ENCODE measurements around the gene PKD2L1.

The PKD2L1 gene

GRCh38 chr10:100253041-100253440, 77.0 kb downstream of the PKD2L1 start:
- TF ChIP-seq CTCF (IDR thresholded peaks at IDR 0.05; ENCODE audit: control insufficient read depth, insufficient read depth, low read depth, low read length, missing control alignments): no peak
- H3K4me3 ChIP-seq (ENCODE audit: control insufficient read depth, low read depth, low read length): no peak overlapping the region
- no peak for DNase-seq (ENCODE audit: low read depth)

GRCh38 chr10:100248820-100249219, 81.2 kb downstream of the PKD2L1 start:
- TF ChIP-seq CTCF (IDR thresholded peaks at IDR 0.05; ENCODE audit: control insufficient read depth, insufficient read depth, low read depth, low read length, missing control alignments): no peak
- no peak for DNase-seq (ENCODE audit: low read depth)
- H3K4me3 ChIP-seq (ENCODE audit: control insufficient read depth, low read depth, low read length): no peak overlapping the region

DNA sequence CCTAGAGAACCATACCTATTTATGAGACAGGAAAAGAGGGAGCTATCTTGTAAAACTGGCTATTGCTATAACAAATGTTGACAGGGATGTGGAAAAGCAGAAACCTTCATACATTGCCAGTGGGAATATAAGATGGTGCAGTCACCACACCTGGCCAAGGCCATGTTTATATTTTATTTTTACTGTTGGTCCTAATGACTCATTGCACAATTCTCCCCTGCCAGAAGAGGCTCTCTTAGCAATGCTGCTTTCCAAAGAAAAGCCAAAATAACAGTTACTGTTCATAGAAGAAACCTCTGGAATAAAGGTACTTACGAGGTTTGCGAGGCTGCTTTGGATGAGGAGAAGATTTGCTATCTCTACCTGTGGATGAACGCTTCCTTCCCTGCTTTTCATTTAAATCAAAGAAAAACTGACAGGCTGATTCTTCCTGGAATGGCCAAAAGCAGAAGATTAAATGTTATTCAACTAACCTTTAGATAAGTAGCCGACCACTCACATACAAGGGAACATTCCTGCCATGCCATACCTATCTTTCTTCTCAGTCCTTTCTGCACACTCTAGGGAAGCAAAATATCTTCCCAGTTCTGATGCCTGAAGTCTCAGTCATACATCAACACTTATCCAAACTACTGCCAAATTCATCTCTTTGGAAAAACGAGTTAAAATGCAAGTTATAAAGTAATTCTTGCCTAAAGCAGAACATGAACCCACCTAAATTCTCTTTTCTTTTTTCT, 84.4 kb downstream of the PKD2L1 start:
- H3K4me3 ChIP-seq (ENCODE audit: control insufficient read depth, low read depth, low read length): no peak overlapping the region
- DNase-seq (ENCODE audit: low read depth): no peak
- no peak for TF ChIP-seq CTCF (IDR thresholded peaks at IDR 0.05; ENCODE audit: control insufficient read depth, insufficient read depth, low read depth, low read length, missing control alignments)

GRCh38 chr10:100239851-100240250, 90.2 kb downstream of the PKD2L1 start:
- DNase-seq (ENCODE audit: low read depth): no peak
- no peak for TF ChIP-seq CTCF (IDR thresholded peaks at IDR 0.05; ENCODE audit: control insufficient read depth, insufficient read depth, low read depth, low read length, missing control alignments)
- H3K4me3 ChIP-seq (ENCODE audit: control insufficient read depth, low read depth, low read length): no peak overlapping the region

DNA sequence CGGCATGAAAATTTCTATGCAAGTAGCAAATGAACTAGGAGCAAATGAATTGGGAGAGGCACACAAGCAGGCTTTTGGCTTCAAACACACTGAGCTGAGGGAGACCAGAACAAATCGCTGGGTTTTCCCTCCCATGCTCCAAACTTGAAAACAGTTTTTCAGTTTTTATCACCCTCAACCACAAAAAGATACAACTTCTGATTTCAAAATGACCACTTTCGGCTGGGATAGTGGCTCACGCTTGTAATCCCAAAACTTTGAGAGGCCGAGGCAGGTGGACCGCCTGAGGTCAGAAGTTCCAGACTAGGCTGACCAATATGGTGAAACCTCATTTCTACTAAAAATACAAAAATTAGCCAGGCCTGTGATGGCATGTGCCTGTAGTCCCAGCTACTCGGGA, 91.6 kb downstream of the PKD2L1 start:
- DNase-seq (ENCODE audit: low read depth): no peak
- H3K4me3 ChIP-seq (ENCODE audit: control insufficient read depth, low read depth, low read length): no peak overlapping the region
- no peak for TF ChIP-seq CTCF (IDR thresholded peaks at IDR 0.05; ENCODE audit: control insufficient read depth, insufficient read depth, low read depth, low read length, missing control alignments)
